Activated T-helper 1 cell treated with anti-CD3 and anti-CD28 coated beads, Interleukin-12 subunit alpha, Interleukin-12 subunit beta, Interleukin-2, Interleukin-4 antibody, amounts not matched to agents 30 ng/mL and 10 ng/mL and 1 ng/mL, durations not matched to agents 14 hours and 24 hours and 36 hours (primary cell): Measurements from ENCODE around the gene AKAP14. TPM values are rescaled to one million over a fixed set of nuclear protein-coding genes. Genes with fewer than 3 reads are reported as not detected.

Experiments
- DNase-seq: peaks from one replicate; pipeline ENCODE4 v3.0.0; 2021; ENCODE audit warnings: low spot score
- H3K27ac Mint-ChIP-seq: one replicate; pipeline ENCODE4 v1.8.0; 2021; ENCODE audit warnings: mild to moderate bottlenecking, mixed read lengths
- H3K27me3 Mint-ChIP-seq: one replicate; pipeline ENCODE4 v1.8.0; 2022; ENCODE audit warnings: mild to moderate bottlenecking, moderate library complexity, mixed read lengths; ENCODE audit not compliant: insufficient read depth
- H3K36me3 Mint-ChIP-seq: one replicate; pipeline ENCODE4 v1.8.0; 2021; ENCODE audit warnings: low read depth, mixed read lengths
- H3K4me1 Mint-ChIP-seq: one replicate; pipeline ENCODE4 v1.8.0; 2021; ENCODE audit warnings: low read depth, mixed read lengths
- H3K4me3 Mint-ChIP-seq: one replicate; pipeline ENCODE4 v1.8.0; 2021; ENCODE audit warnings: mild to moderate bottlenecking, moderate library complexity, mixed read lengths
- H3K9me3 Mint-ChIP-seq: one replicate; pipeline ENCODE4 v1.8.0; 2021; ENCODE audit warnings: mixed read lengths
- intact Hi-C: fragments of 100-400 bp; cut with micrococcal nuclease; formaldehyde crosslinking; loops from one replicate; pipeline ENCODE4 v1.15.1; 2024
- total RNA-seq: library from RNA; stranded (reverse); gene quantifications from 2 replicates; pipeline ENCODE4 v1.2.3, GENCODE V29; 2022

AKAP14 gene
- total RNA-seq, result not detected in 2 replicates

GRCh38 chrX:119895843-119896326 lies at the start of gene AKAP14:
AKAP14 (plus strand) TSS chrX:119895893; CDS start chrX:119903224, 7,331 bp downstream.
- intact Hi-C loops, result no loop called here
- no peaks in the 10 kb centered on the region for H3K36me3 Mint-ChIP-seq
- H3K4me3 Mint-ChIP-seq, result no peak within 1 kb of the TSS
- DNase-seq, result no peak
- H3K27me3 Mint-ChIP-seq, result no peaks in the 10 kb centered on the region
- H3K4me1 Mint-ChIP-seq, result no peaks in the 10 kb centered on the region
- no peaks in the 10 kb centered on the region for H3K9me3 Mint-ChIP-seq
- no peak within 1 kb of the TSS for H3K27ac Mint-ChIP-seq

GRCh38 chrX:119852382-119853353 lies 43.0 kb upstream of the AKAP14 start, which contains the start of gene UPF3B:
UPF3B (minus strand) TSS chrX:119852963; CDS start chrX:119852928, 35 bp downstream.
- intact Hi-C loops, result loop anchor here (1.0 to 2.0 kb wide), 6 partner anchors 19 to 616 kb away; partner anchors contain the start of genes NDUFA1, NKAP, PGRMC1 and RNF113A
- DNase-seq, result peak; percentile 90
- H3K36me3 Mint-ChIP-seq, result peaks cover 10% of the 10 kb centered on the region
- peak within 1 kb of the TSS; percentile 97 for H3K27ac Mint-ChIP-seq
- H3K27me3 Mint-ChIP-seq, result no peaks in the 10 kb centered on the region
- peak within 1 kb of the TSS; percentile 94 for H3K4me3 Mint-ChIP-seq
- no peaks in the 10 kb centered on the region for H3K9me3 Mint-ChIP-seq
- H3K4me1 Mint-ChIP-seq, result peaks cover 8% of the 10 kb centered on the region

GRCh38 chrX:119853444-119853843 lies 42.2 kb upstream of the AKAP14 start:
- no peaks in the 10 kb centered on the region for H3K27me3 Mint-ChIP-seq
- no peak for DNase-seq
- H3K9me3 Mint-ChIP-seq, result no peaks in the 10 kb centered on the region
- peak overlapping the region; percentile 97 for H3K27ac Mint-ChIP-seq
- intact Hi-C loops, result loop anchor here (1.0 to 2.0 kb wide), 6 partner anchors 18 to 617 kb away; partner anchors contain the start of genes NDUFA1, NKAP, PGRMC1 and RNF113A
- H3K36me3 Mint-ChIP-seq, result peaks cover 10% of the 10 kb centered on the region
- H3K4me1 Mint-ChIP-seq, result peaks cover 7% of the 10 kb centered on the region
- H3K4me3 Mint-ChIP-seq, result no peak overlapping the region

GRCh38 chrX:119870626-119871131 lies 25.0 kb upstream of the AKAP14 start:
- Mint-ChIP-seq H3K4me1 (peaks cover 5% of the 10 kb centered on the region), H3K9me3 (no peaks in the 10 kb centered on the region), H3K36me3 (peaks cover 13% of the 10 kb centered on the region), H3K27me3 (no peaks in the 10 kb centered on the region), H3K27ac (peak overlapping the region; percentile 100), H3K4me3 (peak overlapping the region; percentile 99)
- DNase-seq, result no peak
- intact Hi-C loops, result loop anchor here (1.0 to 5.0 kb wide), 11 partner anchors 10 to 690 kb away; partner anchors contain the start of genes CUL4B, NKRF, RPL39 and SEPTIN6

GRCh38 chrX:119871245-119871598 lies 24.5 kb upstream of the AKAP14 start:
- peak overlapping the region; percentile 99 for H3K4me3 Mint-ChIP-seq
- H3K36me3 Mint-ChIP-seq, result peaks cover 16% of the 10 kb centered on the region
- peaks cover 5% of the 10 kb centered on the region for H3K4me1 Mint-ChIP-seq
- H3K9me3 Mint-ChIP-seq, result no peaks in the 10 kb centered on the region
- H3K27me3 Mint-ChIP-seq, result no peaks in the 10 kb centered on the region
- no peak for DNase-seq
- intact Hi-C loops, result loop anchor here (1.0 to 5.0 kb wide), 11 partner anchors 9 to 690 kb away; partner anchors contain the start of genes CUL4B, NKRF, RPL39 and SEPTIN6
- peak overlapping the region; percentile 100 for H3K27ac Mint-ChIP-seq

- Mint-ChIP-seq H3K36me3 (peaks cover 16% of the 10 kb centered on the region), H3K9me3 (no peaks in the 10 kb centered on the region), H3K27ac (peak within 1 kb of the TSS; percentile 100), H3K4me3 (peak within 1 kb of the TSS; percentile 99), H3K4me1 (peaks cover 5% of the 10 kb centered on the region), H3K27me3 (no peaks in the 10 kb centered on the region)
- intact Hi-C loops, result loop anchor here (1.0 to 5.0 kb wide), 12 partner anchors 9 to 689 kb away; partner anchors contain the start of genes CUL4B, NKAP, NKRF and RPL39
- peak; percentile 85 for DNase-seq
These were observed 23.9 kb upstream of the AKAP14 start, which contains the start of the genes NDUFA1 and RNF113A for GRCh38 chrX:119871599-119872395. NDUFA1 (plus strand) TSS chrX:119871832; CDS start chrX:119871912, 80 bp downstream. RNF113A (minus strand) TSS chrX:119871733; CDS start chrX:119871613, 120 bp downstream.

- H3K27ac Mint-ChIP-seq, result no peak overlapping the region
- DNase-seq, result no peak
- peaks cover 8% of the 10 kb centered on the region for H3K36me3 Mint-ChIP-seq
- peaks cover 12% of the 10 kb centered on the region for H3K4me1 Mint-ChIP-seq
- intact Hi-C loops, result no loop called here
- H3K27me3 Mint-ChIP-seq, result no peaks in the 10 kb centered on the region
- H3K9me3 Mint-ChIP-seq, result no peaks in the 10 kb centered on the region
- no peak overlapping the region for H3K4me3 Mint-ChIP-seq
These were observed 17.0 kb upstream of the AKAP14 start for GRCh38 chrX:119878740-119879139.

- Mint-ChIP-seq H3K36me3 (peaks cover 8% of the 10 kb centered on the region), H3K9me3 (no peaks in the 10 kb centered on the region), H3K27me3 (no peaks in the 10 kb centered on the region), H3K27ac (peak overlapping the region; percentile 79), H3K4me3 (no peak overlapping the region), H3K4me1 (peaks cover 12% of the 10 kb centered on the region)
- DNase-seq, result no peak
- intact Hi-C loops, result loop anchor here (1.0 to 2.0 kb wide), 3 partner anchors 9 to 363 kb away; partner anchors contain the start of genes NDUFA1, RNF113A and RPL39
These were observed 15.6 kb upstream of the AKAP14 start for GRCh38 chrX:119880076-119880475.

- intact Hi-C loops, result loop anchor here (1.0 to 2.0 kb wide), 3 partner anchors 9 to 364 kb away; partner anchors contain the start of genes NDUFA1, RNF113A and RPL39
- H3K27me3 Mint-ChIP-seq, result no peaks in the 10 kb centered on the region
- H3K27ac Mint-ChIP-seq, result peak overlapping the region; percentile 79
- no peak for DNase-seq
- H3K4me1 Mint-ChIP-seq, result peaks cover 12% of the 10 kb centered on the region
- no peak overlapping the region for H3K4me3 Mint-ChIP-seq
- H3K9me3 Mint-ChIP-seq, result no peaks in the 10 kb centered on the region
- peaks cover 8% of the 10 kb centered on the region for H3K36me3 Mint-ChIP-seq
These were observed 14.9 kb upstream of the AKAP14 start for GRCh38 chrX:119880552-119881437.

- H3K36me3 Mint-ChIP-seq, result no peaks in the 10 kb centered on the region
- H3K27ac Mint-ChIP-seq, result no peak overlapping the region
- no peaks in the 10 kb centered on the region for H3K27me3 Mint-ChIP-seq
- no peak for DNase-seq
- H3K9me3 Mint-ChIP-seq, result no peaks in the 10 kb centered on the region
- intact Hi-C loops, result no loop called here
- no peak overlapping the region for H3K4me3 Mint-ChIP-seq
- peaks cover 6% of the 10 kb centered on the region for H3K4me1 Mint-ChIP-seq
These were observed 9.9 kb upstream of the AKAP14 start for GRCh38 chrX:119885554-119886428.
